H1 (cell line): Measurements from ENCODE around the gene AP5S1. TPM values are rescaled to one million over a fixed set of nuclear protein-coding genes. Genes with fewer than 3 reads are reported as not detected.

Experiments
- CTCF ChIA-PET: fragments of 300-600 bp; sonication (Branson Sonifier 250); formaldehyde crosslinking; loops from one replicate; lab custom pipeline; 2021; ENCODE audit not compliant: partially characterized antibody; lab: Charles Lee
- POLR2A ChIA-PET: fragments of 300-600 bp; sonication (Branson Sonifier 250); formaldehyde crosslinking; loops from one replicate; lab custom pipeline; 2021; ENCODE audit warnings: inconsistent platforms; ENCODE audit not compliant: partially characterized antibody; lab: Charles Lee
- DNase-seq, 2 experiments: peaks; one replicate each; pipeline versions ENCODE4 v3.0.0 to v3.0.0-alpha.2; 2010 to 2022; ENCODE audit warnings: low spot score in 2 of 2, low read depth in 1 of 2, mixed read lengths in 1 of 2
- FAIRE-seq: peaks from 2 replicates; lab custom pipeline; 2011; peaks lifted over from hg19 to GRCh38; lab: Jason Lieb, UNC
- H2AFZ ChIP-seq: 2 replicates; pipeline ENCODE4 v1.8.1; 2012; ENCODE audit warnings: low read length, inconsistent platforms
- H2AK5ac ChIP-seq: 2 replicates; pipeline ENCODE4 v1.6.1; 2013; ENCODE audit warnings: low read depth, low read length
- H2BK120ac ChIP-seq: replicated peaks from 2 replicates; pipeline ENCODE3; 2013; ENCODE audit warnings: low read depth, low read length, inconsistent platforms
- H2BK12ac ChIP-seq: 2 replicates; pipeline ENCODE4 v1.6.1; 2013; ENCODE audit warnings: low read depth, low read length
- H2BK15ac ChIP-seq: 2 replicates; pipeline ENCODE4 v1.6.1; 2013; ENCODE audit warnings: low read length
- H2BK20ac ChIP-seq: 2 replicates; pipeline ENCODE4 v1.6.1; 2013; ENCODE audit warnings: low read length
- H2BK5ac ChIP-seq: 2 replicates; pipeline ENCODE4 v1.6.1; 2013; ENCODE audit warnings: low read depth, low read length
- H3K14ac ChIP-seq: 2 replicates; pipeline ENCODE4 v1.6.1; 2013; ENCODE audit warnings: inconsistent platforms; ENCODE audit not compliant: insufficient read length
- H3K18ac ChIP-seq: 2 replicates; pipeline ENCODE4 v1.6.1; 2013; ENCODE audit warnings: low read length; ENCODE audit errors: extremely low read depth
- H3K23ac ChIP-seq: 2 replicates; pipeline ENCODE4 v1.6.1; 2013; ENCODE audit warnings: inconsistent platforms; ENCODE audit not compliant: insufficient read length
- H3K23me2 ChIP-seq: 2 replicates; pipeline ENCODE4 v1.6.1; 2013; ENCODE audit warnings: low read depth, low read length
- H3K27ac ChIP-seq: 2 replicates; pipeline ENCODE4 v1.6.1; 2011; ENCODE audit warnings: low read depth, low read length, inconsistent platforms
- H3K27me3 ChIP-seq, 4 experiments: replicated peaks in 1 of 4; 1 replicate in 1 of 4; 2 replicates in 3 of 4; pipeline versions ENCODE4 v1.6.1 to v1.8.1; 2011 to 2013; ENCODE audit warnings: low read length in 3 of 4, mild to moderate bottlenecking in 3 of 4, inconsistent platforms in 2 of 4, mixed read lengths in 2 of 4, moderate library complexity in 1 of 4; ENCODE audit not compliant: control insufficient read depth in 3 of 4, insufficient read depth in 3 of 4; ENCODE audit errors: extremely low read depth in 1 of 4
- H3K36me3 ChIP-seq, 4 experiments: 2 replicates each; pipeline versions ENCODE4 v1.6.1 to v1.8.1; 2011 to 2013; ENCODE audit warnings: mild to moderate bottlenecking in 4 of 4, low read length in 3 of 4, moderate library complexity in 2 of 4, control low read depth in 1 of 4, inconsistent platforms in 1 of 4; ENCODE audit not compliant: insufficient read depth in 4 of 4, control insufficient read depth in 2 of 4
- H3K4ac ChIP-seq: replicated peaks from 2 replicates; pipeline ENCODE3; 2013; ENCODE audit warnings: low read length, low read depth, mixed read lengths, inconsistent platforms; ENCODE audit not compliant: insufficient read length
- H3K4me1 ChIP-seq, 4 experiments: replicated peaks in 1 of 4; 1 replicate in 1 of 4; 2 replicates in 3 of 4; pipeline versions ENCODE4 v1.6.1 to v1.8.1; 2011 to 2013; ENCODE audit warnings: low read length in 3 of 4, inconsistent platforms in 2 of 4, mixed read lengths in 1 of 4; ENCODE audit not compliant: insufficient read depth in 4 of 4, control insufficient read depth in 3 of 4
- H3K4me2 ChIP-seq, 2 experiments: 2 replicates each; pipeline versions ENCODE4 v1.6.1 to v1.8.1; 2011 to 2013; ENCODE audit warnings: low read depth in 2 of 2, low read length in 2 of 2, control low read depth in 1 of 2, inconsistent platforms in 1 of 2, mild to moderate bottlenecking in 1 of 2; ENCODE audit not compliant: insufficient read depth in 1 of 2
- H3K4me3 ChIP-seq, 4 experiments: fragments of 200-600, 300-600 bp in 1 of 4; sonication (generic), shearing (Covaris generic), sonication (Bioruptor Twin) in 1 of 4; 2 replicates each; pipeline versions ENCODE4 v1.5.1 to v1.8.1; 2011 to 2016; ENCODE audit warnings: low read length in 4 of 4, low read depth in 3 of 4, control low read depth in 2 of 4, inconsistent platforms in 2 of 4, mild to moderate bottlenecking in 2 of 4, mixed read lengths in 1 of 4, moderate library complexity in 1 of 4; ENCODE audit not compliant: insufficient read depth in 2 of 4; ENCODE audit errors: extremely low read depth in 1 of 4
- H3K56ac ChIP-seq: replicated peaks from 2 replicates; pipeline ENCODE3; 2013; ENCODE audit warnings: low read depth, mild to moderate bottlenecking, mixed read lengths, low read length, inconsistent platforms; ENCODE audit not compliant: insufficient read length
- H3K79me1 ChIP-seq: 2 replicates; pipeline ENCODE4 v1.6.1; 2013; ENCODE audit warnings: low read depth, low read length, control low read depth
- H3K79me2 ChIP-seq, 2 experiments: 2 replicates each; pipeline versions ENCODE4 v1.6.1 to v1.8.1; 2012 to 2013; ENCODE audit warnings: low read length in 2 of 2, mild to moderate bottlenecking in 2 of 2, inconsistent platforms in 1 of 2; ENCODE audit not compliant: insufficient read depth in 2 of 2, control insufficient read depth in 1 of 2
- H3K9ac ChIP-seq, 4 experiments: replicated peaks in 1 of 4; 1 replicate in 1 of 4; 2 replicates in 3 of 4; pipeline versions ENCODE4 v1.6.1 to v1.8.1; 2011 to 2013; ENCODE audit warnings: low read depth in 3 of 4, low read length in 3 of 4, control low read depth in 2 of 4, mild to moderate bottlenecking in 2 of 4, moderate library complexity in 2 of 4, inconsistent platforms in 1 of 4; ENCODE audit errors: extremely low read depth in 1 of 4
- H3K9me3 ChIP-seq, 2 experiments: 2 replicates each; pipeline versions ENCODE4 v1.6.1 to v1.8.1; 2012 to 2013; ENCODE audit warnings: mild to moderate bottlenecking in 2 of 2, moderate library complexity in 2 of 2, control low read depth in 1 of 2, inconsistent platforms in 1 of 2, low read depth in 1 of 2, low read length in 1 of 2, mixed read lengths in 1 of 2; ENCODE audit not compliant: insufficient read depth in 2 of 2
- H4K20me1 ChIP-seq, 2 experiments: replicated peaks in 1 of 2; 2 replicates each; pipeline versions ENCODE3 to v1.8.1; 2011 to 2013; ENCODE audit warnings: inconsistent platforms in 2 of 2, low read length in 2 of 2, mild to moderate bottlenecking in 1 of 2; ENCODE audit not compliant: insufficient read depth in 2 of 2, control insufficient read depth in 1 of 2
- H4K5ac ChIP-seq: 2 replicates; pipeline ENCODE4 v1.6.1; 2013; ENCODE audit warnings: low read length, low read depth, mixed read lengths, inconsistent platforms; ENCODE audit not compliant: insufficient read length
- H4K8ac ChIP-seq: 2 replicates; pipeline ENCODE4 v1.8.0; 2013; ENCODE audit warnings: mild to moderate bottlenecking, moderate library complexity, low read length, inconsistent platforms; ENCODE audit not compliant: insufficient read depth; ENCODE audit errors: extremely low read depth
- H4K91ac ChIP-seq: replicated peaks from 2 replicates; pipeline ENCODE3; 2013; ENCODE audit warnings: low read length, mixed read lengths, inconsistent platforms; ENCODE audit not compliant: insufficient read length
- BCL11A ChIP-seq, 2 experiments: IDR thresholded peaks; one replicate each; pipeline ENCODE4 v1.6.1; 2011; ENCODE audit warnings: low read depth in 2 of 2, low read length in 2 of 2, mild to moderate bottlenecking in 2 of 2
- CEBPB ChIP-seq: IDR thresholded peaks from 2 replicates; pipeline ENCODE4 v1.6.1; 2012; ENCODE audit warnings: low read depth, low read length
- CHD1 ChIP-seq: IDR thresholded peaks from 2 replicates; pipeline ENCODE4 v1.6.1; 2012; ENCODE audit warnings: low read depth, low read length, improper control_type of control experiment
- CREB1 ChIP-seq: IDR thresholded peaks from 2 replicates; pipeline ENCODE4 v1.6.1; 2012; ENCODE audit warnings: inconsistent platforms
- FOSL1 ChIP-seq: IDR thresholded peaks from 2 replicates; pipeline ENCODE4 v1.6.1; 2011; ENCODE audit warnings: mild to moderate bottlenecking, low read depth, low read length, moderate library complexity; ENCODE audit not compliant: insufficient read depth
- HDAC2 ChIP-seq, 2 experiments: fragments of 300-600 bp in 1 of 2; sonication (generic) in 1 of 2; IDR thresholded peaks; 2 replicates each; pipeline ENCODE4 v1.6.1; 2011 to 2012; ENCODE audit warnings: low read depth in 2 of 2, low read length in 2 of 2, mild to moderate bottlenecking in 2 of 2, moderate library complexity in 2 of 2, borderline replicate concordance in 1 of 2, inconsistent platforms in 1 of 2
- RBBP5 ChIP-seq: IDR thresholded peaks from 2 replicates; pipeline ENCODE4 v1.7.1; 2012; ENCODE audit warnings: low read depth, mild to moderate bottlenecking, inconsistent platforms, low read length, moderate library complexity, borderline replicate concordance
- SAP30 ChIP-seq: fragments of 300-600 bp; sonication (generic); IDR thresholded peaks from 2 replicates; pipeline ENCODE4 v1.7.1; 2012; ENCODE audit warnings: low read length, moderate library complexity, mild to moderate bottlenecking, inconsistent platforms; ENCODE audit not compliant: insufficient read depth, insufficient replicate concordance
- WGBS, 2 experiments: shearing (Covaris generic) in 1 of 2; methylation state at CpG; one replicate each; pipeline versions ENCODE4 v1.1.6 to v1.1.7; 2013 to 2015; ENCODE audit warnings: low lambda C conversion rate in 2 of 2, mixed read lengths in 2 of 2, inconsistent platforms in 1 of 2, low coverage in 1 of 2, missing lambda C conversion rate in 1 of 2; ENCODE audit not compliant: insufficient replicate concordance in 2 of 2, insufficient coverage in 1 of 2, insufficient read length in 1 of 2; ENCODE audit errors: extremely low coverage in 1 of 2, missing lambda C conversion rate in 1 of 2; 5-methylcytosine and 5-hydroxymethylcytosine counted together
- polyA plus RNA-seq, 7 experiments: library from polyadenylated mRNA; depleted of rRNA in 3 of 7; stranded (reverse) in 5 of 7; unstranded in 2 of 7; fragments of >200 nt in 5 of 7; fragments of 200-250 nt in 2 of 7; gene quantifications; 1 replicate in 5 of 7; 2 replicates in 1 of 7; 4 replicates in 1 of 7; pipeline versions ENCODE4 v1.2.1 to v1.2.3, GENCODE V29; 2011 to 2013; ENCODE audit warnings: missing spikeins in 2 of 7, mixed read lengths in 2 of 7
- total RNA-seq: library from RNA; stranded (reverse); fragmentation: NEBNext Ultra II Directional; extraction: Animal tissue kit (Norgen Biotek cat#: 25700); gene quantifications from 2 replicates; pipeline ENCODE4 v1.2.1, GENCODE V29; 2021

The AP5S1 gene
- total and polyA plus RNA-seq, 2 of the 8 experiments (the other 6 are each of a cell fraction or from before 2014, with no cell fraction given), result 3.3 to 3.7 TPM

GRCh38 chr20:3798373-3798768, 22.0 kb upstream of the AP5S1 start:
- peak overlapping the region; percentile 60 for H2BK120ac ChIP-seq
- peak overlapping the region; percentile 15; the same call in 1 of the 2 replicates for H2BK20ac ChIP-seq
- peaks cover 3% of the 10 kb centered on the region in 2 experiments for H4K20me1 ChIP-seq
- H3K9me3 ChIP-seq, result no peaks in the 10 kb centered on the region
- H3K79me1 ChIP-seq, result no peaks in the 10 kb centered on the region; the same call in 1 of the 2 replicates
- CTCF ChIA-PET, result no interaction called here
- no peak overlapping the region for H3K23ac ChIP-seq
- H3K79me2 ChIP-seq, result no peaks in the 10 kb centered on the region; a peak in 1 of 4 replicates
- H3K23me2 ChIP-seq, result peaks cover 9% of the 10 kb centered on the region; the same call in 1 of the 2 replicates
- H4K91ac ChIP-seq, result no peak overlapping the region
- TF ChIP-seq CREB1, result no peak
- no peak for TF ChIP-seq CHD1
- TF ChIP-seq BCL11A (IDR thresholded peaks at IDR 0.05; ENCODE audit: low read depth in 2 of 2, low read length in 2 of 2), result no peak
- no peak for TF ChIP-seq SAP30
- TF ChIP-seq CEBPB, result no peak
- no peak for TF ChIP-seq RBBP5
- no peak for TF ChIP-seq HDAC2 (IDR thresholded peaks at IDR 0.05; ENCODE audit: borderline replicate concordance in 1 of 2, low read depth in 2 of 2, low read length in 2 of 2)
- TF ChIP-seq FOSL1, result no peak
- H3K4me1 ChIP-seq, result peaks cover 5 to 35% (median 28%) of the 10 kb centered on the region in 4 experiments
- no peak overlapping the region for H3K14ac ChIP-seq
- POLR2A ChIA-PET, result interaction anchor here (1.9 to 2.9 kb wide), 3 partner anchors 12 to 90 kb away, joined by 10 to 14 read pairs (median 13); partner anchors contain the start of genes CENPB and PANK2
- no peak overlapping the region; a peak in 1 of 4 replicates for H3K4me2 ChIP-seq
- H4K5ac ChIP-seq, result no peak overlapping the region
- H3K56ac ChIP-seq, result no peak overlapping the region
- H2AK5ac ChIP-seq, result no peak overlapping the region
- H2BK12ac ChIP-seq, result no peak overlapping the region
- no peak overlapping the region for H2BK15ac ChIP-seq
- no peak for DNase-seq
- H3K4ac ChIP-seq, result no peak overlapping the region
- 83% methylated on average over 5 of the region's 5 CpGs; no CpG with 5 or more reads in 1 of the 2 experiments for WGBS, 2 experiments
- peaks cover 0 to 3% (median 0%) of the 10 kb centered on the region in 4 experiments; a peak in 1 of 7 replicates for H3K27me3 ChIP-seq
- peaks cover 4 to 22% (median 21%) of the 10 kb centered on the region in 4 experiments for H3K36me3 ChIP-seq
- no peak overlapping the region for H3K4me3 ChIP-seq
- H2AFZ ChIP-seq, result no peak overlapping the region
- 0 out of 2 replicates have a peak overlapping the region, but pooled peaks have one; percentile 83 for H2BK5ac ChIP-seq
- FAIRE-seq, result no peak
- no peak overlapping the region; the same call in 1 of the 2 replicates for H4K8ac ChIP-seq
- no peak overlapping the region for H3K18ac ChIP-seq
- no peak overlapping the region for H3K9ac ChIP-seq
- H3K27ac ChIP-seq, result no peak overlapping the region
